SK-N-SH (cell line): ENCODE data around the gene PHEX. TPM values are rescaled to one million over a fixed set of nuclear protein-coding genes. Genes with fewer than 3 reads are reported as not detected.
A peak's percentile ranks its signal among the peaks of the same experiment; 100 is the strongest.

Experiments used
- CTCF ChIA-PET: fragments of 300-600, 350-600 bp; formaldehyde crosslinking; extraction: SDS; loops from one replicate; lab custom pipeline; 2021; lab: Yijun Ruan, JAX
- POLR2A ChIA-PET: fragments of 350-600 bp; sonication (Branson Sonifier 250); formaldehyde crosslinking; extraction: SDS; loops from one replicate; lab custom pipeline; 2020; ENCODE audit warnings: antibody characterized with exemption, inconsistent platforms; lab: Yijun Ruan, JAX
- DNase-seq: peaks from one replicate; pipeline ENCODE4 v3.0.0; 2012
- H2AFZ ChIP-seq: fragments of 200-600 bp; sonication (generic); 2 replicates; pipeline ENCODE4 v1.8.1; 2016; ENCODE audit warnings: antibody characterized with exemption, mild to moderate bottlenecking, low read depth
- H3F3A ChIP-seq: fragments of 200-600 bp; sonication (generic); replicated peaks from 2 replicates; pipeline ENCODE3; 2016; ENCODE audit warnings: antibody characterized with exemption, mild to moderate bottlenecking; ENCODE audit not compliant: insufficient read depth
- H3K27ac ChIP-seq, 2 experiments: fragments of 200-500 bp in 1 of 2; fragments of 200-600 bp in 1 of 2; sonication (Bioruptor generic) in 1 of 2; sonication (generic), shearing (Covaris generic) in 1 of 2; 2 replicates each; pipeline versions ENCODE4 v1.5.1 to v1.6.1; 2014 to 2016; ENCODE audit warnings: low read depth in 2 of 2, inconsistent platforms in 1 of 2, low read length in 1 of 2, mild to moderate bottlenecking in 1 of 2, mixed read lengths in 1 of 2
- H3K27me3 ChIP-seq: fragments of 200-600 bp; sonication (generic), shearing (Covaris generic); 2 replicates; pipeline ENCODE4 v1.6.1; 2016; ENCODE audit warnings: mixed run types; ENCODE audit not compliant: insufficient read depth
- H3K36me3 ChIP-seq, 2 experiments: fragments of 200-500 bp in 1 of 2; fragments of 200-600 bp in 1 of 2; sonication (Bioruptor generic) in 1 of 2; sonication (generic) in 1 of 2; replicated peaks in 1 of 2; 2 replicates each; pipeline versions ENCODE3 to v1.5.1; 2014 to 2016; ENCODE audit warnings: low read length in 1 of 2, mild to moderate bottlenecking in 1 of 2; ENCODE audit not compliant: insufficient read depth in 2 of 2, control insufficient read depth in 1 of 2
- H3K4me1 ChIP-seq, 2 experiments: fragments of 200-500 bp in 1 of 2; fragments of 200-600 bp in 1 of 2; sonication (Bioruptor generic) in 1 of 2; sonication (generic), shearing (Covaris generic) in 1 of 2; 2 replicates each; pipeline versions ENCODE4 v1.5.1 to v1.6.1; 2014 to 2016; ENCODE audit warnings: low read depth in 1 of 2, low read length in 1 of 2, mixed run types in 1 of 2; ENCODE audit not compliant: insufficient read depth in 2 of 2, control insufficient read depth in 1 of 2
- H3K4me2 ChIP-seq: fragments of 200-600 bp; sonication (generic), shearing (Covaris generic); 2 replicates; pipeline ENCODE4 v1.6.1; 2017; ENCODE audit warnings: mixed run types
- H3K4me3 ChIP-seq, 2 experiments: fragments of 200-500 bp in 1 of 2; fragments of 200-600 bp in 1 of 2; sonication (Bioruptor generic) in 1 of 2; sonication (generic), shearing (Covaris generic) in 1 of 2; 2 replicates each; pipeline versions ENCODE4 v1.5.1 to v1.8.1; 2014 to 2016; ENCODE audit warnings: low read depth in 2 of 2, inconsistent platforms in 1 of 2, low read length in 1 of 2, mild to moderate bottlenecking in 1 of 2, mixed read lengths in 1 of 2, moderate library complexity in 1 of 2
- H3K79me2 ChIP-seq: fragments of 200-600 bp; sonication (generic); 2 replicates; pipeline ENCODE4 v1.8.1; 2017; ENCODE audit warnings: mild to moderate bottlenecking; ENCODE audit not compliant: insufficient read depth
- H3K9ac ChIP-seq: fragments of 200-600 bp; sonication (generic); 2 replicates; pipeline ENCODE4 v1.6.1; 2017; ENCODE audit warnings: mixed run types
- H3K9me2 ChIP-seq: fragments of 200-600 bp; sonication (generic); 2 replicates; pipeline ENCODE4 v1.6.1; 2017; ENCODE audit warnings: mixed run types
- H3K9me3 ChIP-seq: fragments of 200-600 bp; sonication (generic); 2 replicates; pipeline ENCODE4 v1.6.1; 2017; ENCODE audit warnings: mixed run types, mild to moderate bottlenecking, moderate library complexity
- H4K20me1 ChIP-seq: fragments of 200-600 bp; sonication (generic); 2 replicates; pipeline ENCODE4 v1.6.1; 2017; ENCODE audit warnings: mild to moderate bottlenecking, mixed run types; ENCODE audit not compliant: insufficient read depth
- ELF1 ChIP-seq: IDR thresholded peaks from 2 replicates; pipeline ENCODE4 v1.4.0; 2012
- EP300 ChIP-seq, 2 experiments: IDR thresholded peaks; 2 replicates each; pipeline versions ENCODE4 v1.4.0 to v1.6.1; 2012; ENCODE audit warnings: borderline replicate concordance in 1 of 2, low read depth in 1 of 2, low read length in 1 of 2
- FOXJ3 ChIP-seq: sonication (generic); formaldehyde crosslinking; IDR thresholded peaks from 2 replicates; pipeline ENCODE4 v1.5.1; 2020; ENCODE audit warnings: mild to moderate bottlenecking, missing genetic modification reagents
- MAX ChIP-seq: IDR thresholded peaks from 2 replicates; pipeline ENCODE4 v1.4.0; 2012; ENCODE audit warnings: low read depth
- MEF2A ChIP-seq: IDR thresholded peaks from 2 replicates; pipeline ENCODE4 v1.4.0; 2012; ENCODE audit warnings: low read depth, borderline replicate concordance
- NRF1 ChIP-seq: IDR thresholded peaks from 2 replicates; pipeline ENCODE4 v1.6.1; 2012; ENCODE audit warnings: low read depth, mild to moderate bottlenecking, low read length
- RAD21 ChIP-seq: IDR thresholded peaks from 2 replicates; pipeline ENCODE4 v1.6.1; 2012; ENCODE audit warnings: mild to moderate bottlenecking, low read length
- RCOR1 ChIP-seq: fragments of 150-350 bp; IDR thresholded peaks from 2 replicates; pipeline ENCODE4 v1.6.1; 2017; ENCODE audit warnings: antibody characterized with exemption, low read length
- RFX5 ChIP-seq: IDR thresholded peaks from 2 replicates; pipeline ENCODE4 v1.6.1; 2012; ENCODE audit warnings: mild to moderate bottlenecking, improper control_type of control experiment, low read length
- RXRA ChIP-seq: IDR thresholded peaks from 2 replicates; pipeline ENCODE4 v1.4.0; 2012; ENCODE audit warnings: low read depth, mild to moderate bottlenecking, borderline replicate concordance
- TAF1 ChIP-seq: IDR thresholded peaks from 2 replicates; pipeline ENCODE4 v1.6.1; 2012; ENCODE audit warnings: low read depth, mild to moderate bottlenecking, low read length, moderate library complexity, borderline replicate concordance
- ZBTB33 ChIP-seq: IDR thresholded peaks from 2 replicates; pipeline ENCODE4 v1.4.0; 2012; ENCODE audit warnings: low read depth, borderline replicate concordance
- whole genome bisulfite sequencing: methylation state at CpG from one replicate; pipeline ENCODE4 v1.1.6; 2017; ENCODE audit warnings: low lambda C conversion rate; 5-methylcytosine and 5-hydroxymethylcytosine counted together
- polyA plus RNA-seq, 3 experiments: library from polyadenylated mRNA; depleted of rRNA; stranded (reverse); fragments of >200 nt; gene quantifications; 2 replicates each; pipeline ENCODE4 v1.2.3, GENCODE V29; 2012
- TF ChIP-seq, protein P1 (sequence below): fragments of 150-350 bp; IDR thresholded peaks from 2 replicates; pipeline ENCODE4 v1.6.1; 2017; ENCODE audit warnings: antibody characterized with exemption, low read length, low read depth, borderline replicate concordance
- TF ChIP-seq, protein P2 (sequence below): fragments of 200-600 bp; sonication (generic); IDR thresholded peaks from 2 replicates; pipeline ENCODE4 v1.6.1; 2017; ENCODE audit warnings: antibody characterized with exemption, mild to moderate bottlenecking, moderate library complexity
- TF ChIP-seq, protein P3 (sequence below): IDR thresholded peaks from 2 replicates; pipeline ENCODE4 v1.4.0; 2012; ENCODE audit warnings: low read depth, borderline replicate concordance

PHEX gene
- polyA plus RNA-seq, 1 of the 3 experiments (the other 2 are of a cell fraction), result 0.35 TPM

GRCh38 chrX:22135171-22135711 lies 103.1 kb downstream of the PHEX start:
- POLR2A ChIA-PET, result no interaction called here
- 47% methylated on average over 4 of the region's 4 CpGs for WGBS
- Histone ChIP-seq H3K9me2 (no peaks in the 10 kb centered on the region), H3K27ac (peak overlapping the region in 1 of 2 experiments; percentile 83; a peak in 3 of 4 replicates), H3K4me3 (peak overlapping the region in 1 of 2 experiments; percentile 16; a peak in 1 of 4 replicates), H3K9ac (peak overlapping the region; percentile 48), H3K27me3 (no peaks in the 10 kb centered on the region; the same call in 1 of the 2 replicates), H3K9me3 (no peaks in the 10 kb centered on the region), H3F3A (peaks cover 10% of the 10 kb centered on the region), H3K4me2 (peak overlapping the region; percentile 56), H3K4me1 (peaks cover 10 to 11% of the 10 kb centered on the region in 2 experiments; a peak in 3 of 4 replicates), H2AFZ (0 out of 2 replicates have a peak overlapping the region, but pooled peaks have one; percentile 5), H4K20me1 (no peaks in the 10 kb centered on the region), H3K79me2 (no peaks in the 10 kb centered on the region), H3K36me3 (no peaks in the 10 kb centered on the region)
- no peak for DNase-seq
- CTCF ChIA-PET, result interaction anchor here (0.7 to 4.1 kb wide), 25 partner anchors 10 to 1418 kb away, joined by 3 to 32 read pairs (median 5); no protein-coding TSS in a partner anchor
- no peak for TF ChIP-seq EP300 (IDR thresholded peaks at IDR 0.05; ENCODE audit: borderline replicate concordance in 1 of 2, low read depth in 1 of 2, low read length in 1 of 2)
- TF ChIP-seq MEF2A, result no peak
- TF ChIP-seq, protein P1, sequence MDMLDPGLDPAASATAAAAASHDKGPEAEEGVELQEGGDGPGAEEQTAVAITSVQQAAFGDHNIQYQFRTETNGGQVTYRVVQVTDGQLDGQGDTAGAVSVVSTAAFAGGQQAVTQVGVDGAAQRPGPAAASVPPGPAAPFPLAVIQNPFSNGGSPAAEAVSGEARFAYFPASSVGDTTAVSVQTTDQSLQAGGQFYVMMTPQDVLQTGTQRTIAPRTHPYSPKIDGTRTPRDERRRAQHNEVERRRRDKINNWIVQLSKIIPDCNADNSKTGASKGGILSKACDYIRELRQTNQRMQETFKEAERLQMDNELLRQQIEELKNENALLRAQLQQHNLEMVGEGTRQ, result no peak
- no peak for TF ChIP-seq FOXJ3
- no peak for TF ChIP-seq RFX5
- no peak for TF ChIP-seq RXRA
- TF ChIP-seq RAD21, result no peak
- TF ChIP-seq NRF1, result no peak
- no peak for TF ChIP-seq TAF1
- TF ChIP-seq ELF1, result no peak
- TF ChIP-seq, protein P2, sequence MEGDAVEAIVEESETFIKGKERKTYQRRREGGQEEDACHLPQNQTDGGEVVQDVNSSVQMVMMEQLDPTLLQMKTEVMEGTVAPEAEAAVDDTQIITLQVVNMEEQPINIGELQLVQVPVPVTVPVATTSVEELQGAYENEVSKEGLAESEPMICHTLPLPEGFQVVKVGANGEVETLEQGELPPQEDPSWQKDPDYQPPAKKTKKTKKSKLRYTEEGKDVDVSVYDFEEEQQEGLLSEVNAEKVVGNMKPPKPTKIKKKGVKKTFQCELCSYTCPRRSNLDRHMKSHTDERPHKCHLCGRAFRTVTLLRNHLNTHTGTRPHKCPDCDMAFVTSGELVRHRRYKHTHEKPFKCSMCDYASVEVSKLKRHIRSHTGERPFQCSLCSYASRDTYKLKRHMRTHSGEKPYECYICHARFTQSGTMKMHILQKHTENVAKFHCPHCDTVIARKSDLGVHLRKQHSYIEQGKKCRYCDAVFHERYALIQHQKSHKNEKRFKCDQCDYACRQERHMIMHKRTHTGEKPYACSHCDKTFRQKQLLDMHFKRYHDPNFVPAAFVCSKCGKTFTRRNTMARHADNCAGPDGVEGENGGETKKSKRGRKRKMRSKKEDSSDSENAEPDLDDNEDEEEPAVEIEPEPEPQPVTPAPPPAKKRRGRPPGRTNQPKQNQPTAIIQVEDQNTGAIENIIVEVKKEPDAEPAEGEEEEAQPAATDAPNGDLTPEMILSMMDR, result no peak
- TF ChIP-seq, protein P3, sequence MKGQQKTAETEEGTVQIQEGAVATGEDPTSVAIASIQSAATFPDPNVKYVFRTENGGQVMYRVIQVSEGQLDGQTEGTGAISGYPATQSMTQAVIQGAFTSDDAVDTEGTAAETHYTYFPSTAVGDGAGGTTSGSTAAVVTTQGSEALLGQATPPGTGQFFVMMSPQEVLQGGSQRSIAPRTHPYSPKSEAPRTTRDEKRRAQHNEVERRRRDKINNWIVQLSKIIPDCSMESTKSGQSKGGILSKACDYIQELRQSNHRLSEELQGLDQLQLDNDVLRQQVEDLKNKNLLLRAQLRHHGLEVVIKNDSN, result no peak
- no peak for TF ChIP-seq ZBTB33
- no peak for TF ChIP-seq MAX
- no peak for TF ChIP-seq RCOR1
